HG02571 (cell line): ENCODE data around the gene TRAK1.

Experiments
- ATAC-seq: cut with Tn5 transposase; IDR thresholded peaks from one replicate; pipeline ENCODE4 v1.9.1; 2021; ENCODE audit warnings: mild to moderate bottlenecking, moderate library complexity; ENCODE audit not compliant: unreplicated experiment

TRAK1 gene

DNA sequence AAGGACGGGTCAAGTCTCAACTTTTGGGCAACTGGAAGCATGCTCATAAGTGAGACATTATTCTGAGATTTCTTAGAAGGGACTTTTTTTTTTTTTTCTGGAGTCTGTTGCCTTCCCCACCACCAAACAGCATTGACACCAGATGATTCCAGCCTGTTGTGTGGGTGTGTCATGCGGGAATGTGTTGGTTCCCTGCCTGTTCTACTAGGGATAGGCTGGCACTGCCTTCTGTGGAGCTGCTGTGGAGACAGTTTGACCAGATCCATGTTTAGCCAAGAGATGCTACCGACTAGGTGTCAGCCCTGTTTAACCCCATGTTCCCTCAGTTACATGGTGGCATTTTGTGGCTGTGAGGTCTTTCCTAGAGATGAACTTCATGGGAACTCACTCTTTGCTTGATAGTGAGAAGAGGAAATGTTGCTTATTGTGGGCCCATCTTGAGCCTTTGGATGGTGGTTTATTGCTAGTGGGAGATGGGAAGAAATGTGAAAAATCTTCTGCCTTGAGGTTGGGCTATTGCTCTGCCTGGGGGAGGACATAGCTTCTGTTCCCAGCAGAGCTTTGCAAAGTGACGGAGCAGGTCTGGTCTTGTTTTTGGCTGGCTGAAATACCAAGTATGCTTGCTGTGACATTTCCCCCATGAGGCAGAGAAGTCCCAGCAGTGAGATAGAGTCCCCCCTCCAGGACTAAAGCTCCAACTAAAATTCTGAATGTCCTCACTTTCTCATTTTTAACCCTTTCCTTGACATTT is 31.3 kb downstream of the TRAK1 start:
- no peak for ATAC-seq

DNA sequence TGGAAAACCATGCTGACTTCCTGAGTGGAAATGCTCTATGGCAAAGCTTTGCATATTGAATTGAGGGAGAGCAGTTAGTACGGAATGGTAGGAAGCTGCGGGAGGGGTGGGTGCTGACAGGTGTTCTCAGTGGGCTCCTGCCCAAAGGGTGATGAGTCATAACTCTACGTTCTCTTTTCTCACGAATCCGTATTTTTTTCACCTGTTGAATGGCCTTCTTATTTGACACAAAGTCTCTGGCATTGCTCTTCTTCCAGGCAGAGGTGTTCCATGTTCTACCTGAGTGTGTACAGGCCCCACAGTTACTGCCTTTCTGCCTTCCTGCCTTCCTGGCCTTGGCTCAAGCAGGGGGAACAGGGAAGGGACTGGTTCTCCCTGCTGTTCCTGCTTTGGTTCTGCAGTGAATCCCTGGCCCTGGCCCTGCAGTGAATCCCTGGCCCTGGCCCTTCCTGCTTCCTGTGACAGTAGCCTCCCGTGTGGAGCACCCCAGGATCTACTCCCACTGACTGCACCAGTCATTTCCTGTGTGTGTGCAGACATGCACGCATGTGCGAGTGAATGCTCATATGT is 31.9 kb downstream of the TRAK1 start:
- ATAC-seq, result no peak

DNA sequence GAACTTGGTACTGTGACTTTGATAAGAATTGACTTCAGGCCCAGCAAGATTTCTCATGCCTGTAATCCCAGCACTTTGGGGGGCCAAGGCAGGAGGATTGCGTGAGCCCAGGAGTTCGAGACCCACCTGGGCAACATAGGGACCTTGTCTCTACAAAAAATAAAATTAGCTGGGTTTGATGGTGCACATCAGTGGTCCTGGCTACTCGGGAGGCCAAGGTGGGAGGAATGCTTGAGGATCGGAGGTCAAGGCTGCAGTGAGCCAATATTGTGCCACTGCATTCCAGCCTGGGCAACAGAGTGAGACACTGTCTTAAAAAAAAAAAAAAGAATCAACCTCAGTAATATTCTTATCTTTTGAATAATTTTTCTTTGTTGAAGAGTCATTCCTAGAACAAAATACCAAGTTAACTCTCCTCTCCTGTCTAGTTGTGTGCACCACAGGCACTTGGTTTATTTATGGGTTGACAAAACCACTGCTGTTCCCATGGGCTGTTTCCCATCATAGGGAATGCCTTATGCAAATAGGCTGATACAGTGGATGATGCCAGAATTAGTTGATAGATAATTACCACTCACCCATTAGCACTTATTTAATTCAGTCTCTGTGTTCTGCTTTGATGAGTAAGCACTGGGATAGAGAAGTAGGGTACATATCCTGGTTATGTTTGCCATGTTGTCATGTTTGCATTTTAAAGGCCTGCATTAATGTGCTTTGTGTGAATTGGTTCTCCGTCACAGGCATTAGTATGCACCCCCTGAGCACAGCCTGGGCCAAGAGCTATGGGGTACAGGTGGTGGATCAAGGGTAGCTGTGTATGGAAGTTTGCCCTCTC is 32.9 kb downstream of the TRAK1 start:
- no peak for ATAC-seq

DNA sequence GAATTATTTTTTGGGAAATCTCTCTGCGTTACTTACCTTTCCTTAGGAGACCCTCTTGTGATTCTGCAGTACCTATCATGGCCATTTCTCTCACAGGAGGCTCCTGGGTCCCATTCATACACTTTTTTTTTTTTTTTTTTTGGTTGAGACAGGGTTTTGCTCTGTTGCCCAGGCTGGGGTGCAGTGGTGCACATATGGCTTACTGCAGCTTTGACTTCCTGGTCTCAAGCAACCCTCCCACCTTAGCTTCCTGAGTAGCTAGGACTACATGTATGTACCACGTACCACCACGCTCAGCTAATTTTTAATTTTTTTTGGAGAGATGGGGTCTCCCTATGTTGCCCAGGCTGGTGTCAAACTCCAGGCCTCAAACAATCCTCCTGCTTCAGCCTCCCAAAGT is 36.1 kb downstream of the TRAK1 start:
- ATAC-seq, result no peak

DNA sequence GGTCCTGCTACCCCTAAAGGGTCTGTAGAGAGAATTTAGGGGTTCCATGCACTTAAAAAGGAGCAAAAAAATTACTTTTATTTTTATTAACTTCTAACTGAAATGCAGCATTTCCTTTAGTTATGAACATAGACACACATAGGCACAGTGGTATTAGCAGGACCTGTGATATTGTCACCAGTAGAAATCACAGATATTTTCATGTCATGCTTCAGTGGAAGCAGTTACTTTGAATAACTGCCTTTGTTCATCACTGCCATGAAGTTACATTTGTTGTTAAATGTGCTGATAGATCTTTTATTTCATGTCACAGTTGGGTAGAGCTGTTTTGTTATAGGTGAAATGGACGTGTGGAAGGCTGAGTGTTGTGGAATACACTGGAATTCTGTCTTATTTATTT is 37.4 kb downstream of the TRAK1 start:
- ATAC-seq, result no peak

DNA sequence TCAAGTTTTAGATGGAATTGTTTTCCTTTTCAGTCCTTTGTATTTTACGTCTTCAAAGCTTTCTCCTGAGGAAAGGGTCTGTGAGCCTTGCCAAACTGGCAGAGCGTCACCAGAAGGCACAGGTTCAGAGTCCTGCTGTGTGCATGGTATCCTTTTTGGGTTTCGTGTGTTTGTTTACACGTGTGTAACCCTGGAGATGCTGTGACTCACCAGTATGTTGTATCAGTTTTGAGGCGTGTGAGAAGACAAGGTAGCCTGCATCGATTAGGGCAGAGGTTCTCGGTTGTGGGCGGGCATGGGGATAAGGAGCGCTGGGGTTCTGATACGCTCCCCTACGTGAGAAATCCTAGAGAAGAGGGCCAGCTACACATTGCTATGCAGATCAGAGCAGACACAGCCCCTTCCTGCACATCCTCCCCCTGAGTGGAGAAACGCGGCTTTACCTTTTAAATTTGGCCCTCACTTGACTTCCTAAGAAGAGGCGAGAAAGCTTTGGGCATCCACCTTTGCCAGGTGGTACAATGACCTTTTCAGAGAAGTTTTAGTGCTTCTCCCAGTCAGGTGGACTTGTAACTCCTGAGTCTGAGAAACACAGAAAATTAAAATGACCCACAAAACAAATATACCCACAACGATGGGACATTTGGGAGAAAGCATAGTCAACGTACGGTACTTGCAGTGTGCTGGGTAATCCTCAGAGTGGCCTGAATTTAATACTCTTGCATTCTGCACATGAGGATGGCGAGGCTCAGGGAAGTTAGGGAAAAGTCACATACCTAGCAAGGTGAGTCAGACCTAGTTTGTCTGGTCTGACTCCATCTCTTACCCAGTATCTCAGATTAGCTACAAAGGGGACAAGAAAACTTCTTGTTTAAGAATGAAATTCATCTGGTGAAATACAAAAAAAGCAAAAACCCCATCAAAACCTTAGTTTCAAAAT is 38.1 kb downstream of the TRAK1 start:
- ATAC-seq, result no peak

DNA sequence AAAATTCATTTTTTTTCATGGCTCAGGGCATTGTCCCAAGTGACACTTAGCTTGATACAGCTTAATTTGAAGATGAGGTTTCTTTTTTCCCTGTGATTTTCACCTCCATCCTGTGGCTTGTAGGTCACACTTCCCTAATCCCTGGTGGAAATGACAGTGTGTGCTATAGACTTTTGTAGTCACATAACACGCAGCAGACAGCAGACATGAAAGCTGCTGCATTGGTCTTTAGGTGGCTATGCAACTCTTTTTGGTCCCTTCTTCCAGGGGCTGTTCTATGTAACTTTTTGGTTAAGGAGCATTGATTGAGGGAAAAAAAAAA is 38.8 kb downstream of the TRAK1 start:
- no peak for ATAC-seq

DNA sequence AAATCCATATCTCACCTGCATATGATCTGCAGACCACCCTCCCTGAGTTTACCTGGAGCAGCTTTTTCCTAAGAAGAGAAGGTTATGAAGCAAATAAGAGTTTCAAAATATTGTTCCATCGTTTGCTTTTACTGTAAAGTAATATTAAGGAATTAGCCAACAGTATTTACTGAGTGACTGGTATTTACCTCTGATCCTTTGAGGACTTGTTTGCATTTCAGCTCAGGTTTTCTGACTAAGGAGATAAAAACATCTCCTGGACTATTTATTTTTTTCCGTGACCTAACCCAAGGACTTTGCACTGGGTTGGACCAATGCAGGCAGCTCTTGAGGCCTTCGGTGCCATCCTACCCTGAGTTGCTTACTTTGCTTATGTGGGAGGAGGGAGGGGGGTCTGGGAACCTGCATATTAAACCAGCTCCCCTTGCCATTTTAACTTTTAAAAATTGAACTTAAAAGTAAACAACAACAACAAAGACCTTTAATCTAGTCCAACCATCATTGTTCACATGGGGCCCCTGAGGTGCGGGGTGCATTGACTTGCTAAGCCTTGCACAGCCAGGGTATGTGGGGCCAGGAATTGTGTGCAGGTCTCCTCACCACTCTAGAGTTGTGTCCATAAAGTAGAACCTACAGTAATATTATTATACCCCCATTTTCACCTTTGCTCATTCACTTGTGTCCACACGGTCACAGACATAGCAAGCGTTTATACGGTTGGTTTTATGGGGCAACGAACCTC is 39.3 kb downstream of the TRAK1 start:
- ATAC-seq, result no peak

DNA sequence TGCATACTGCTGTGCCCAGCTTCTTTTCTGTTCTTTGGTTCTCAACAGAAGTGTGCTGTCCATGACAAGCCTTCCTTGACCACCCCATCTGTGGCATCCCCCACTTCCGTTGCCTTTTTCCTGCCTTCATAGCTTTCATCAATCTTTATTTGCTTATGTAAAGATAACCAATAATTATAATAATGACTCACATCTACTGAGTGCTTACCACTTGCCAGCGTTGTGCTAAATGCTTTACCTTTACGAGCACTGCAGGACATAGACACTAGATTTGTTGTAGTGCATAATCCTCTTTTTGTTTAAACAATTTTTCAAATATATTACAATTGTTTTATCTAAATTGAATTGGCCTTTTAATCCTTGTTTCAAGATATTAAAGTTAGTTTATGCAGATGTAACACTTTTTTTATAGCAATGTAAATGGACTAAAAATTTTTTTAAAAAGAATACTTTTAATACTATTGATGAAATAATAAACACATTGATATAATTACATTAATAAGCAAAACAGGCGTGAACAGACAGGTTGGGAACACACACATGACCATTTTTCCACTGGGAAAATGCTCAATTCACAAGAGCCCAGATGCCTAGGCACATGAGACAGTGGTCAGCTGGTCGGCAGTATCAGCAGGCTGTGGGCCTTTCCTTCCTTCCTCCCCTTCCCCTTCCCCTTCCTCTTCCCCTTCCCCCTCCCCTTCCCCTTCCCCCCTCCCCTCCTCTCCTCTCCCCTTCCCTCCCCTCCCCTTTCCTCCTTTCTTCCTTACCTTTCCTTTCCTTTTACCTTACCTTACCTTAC is 42.5 kb downstream of the TRAK1 start:
- no peak for ATAC-seq

DNA sequence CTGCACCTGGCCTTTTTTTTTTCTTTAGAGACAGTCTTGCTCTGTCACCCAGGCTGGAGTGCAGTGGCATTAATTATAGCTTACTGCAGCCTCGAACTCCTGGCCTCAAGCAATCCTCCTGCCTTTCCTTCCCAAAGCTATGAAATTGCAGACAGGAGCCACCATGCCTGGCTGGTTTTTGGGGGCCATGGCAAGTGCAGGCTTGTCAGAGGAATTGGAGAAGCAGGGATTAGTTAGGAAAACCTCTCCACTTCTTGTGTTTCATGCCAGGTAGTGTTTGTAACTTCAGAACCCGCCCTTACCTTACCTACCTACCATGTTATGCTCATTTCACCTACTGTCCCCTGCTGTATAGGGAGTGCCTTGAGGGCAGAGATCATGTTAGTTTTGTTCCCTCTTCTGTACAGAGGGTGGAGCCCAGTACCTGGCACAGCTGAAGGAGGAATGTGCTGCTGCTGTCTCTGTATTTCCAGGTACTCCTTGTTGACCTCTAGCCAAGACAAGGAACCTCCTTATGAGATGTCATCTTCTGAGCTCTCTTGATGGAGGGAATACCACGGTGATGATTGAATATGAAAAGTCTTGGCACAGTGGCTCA is 43.8 kb downstream of the TRAK1 start:
- no peak for ATAC-seq

DNA sequence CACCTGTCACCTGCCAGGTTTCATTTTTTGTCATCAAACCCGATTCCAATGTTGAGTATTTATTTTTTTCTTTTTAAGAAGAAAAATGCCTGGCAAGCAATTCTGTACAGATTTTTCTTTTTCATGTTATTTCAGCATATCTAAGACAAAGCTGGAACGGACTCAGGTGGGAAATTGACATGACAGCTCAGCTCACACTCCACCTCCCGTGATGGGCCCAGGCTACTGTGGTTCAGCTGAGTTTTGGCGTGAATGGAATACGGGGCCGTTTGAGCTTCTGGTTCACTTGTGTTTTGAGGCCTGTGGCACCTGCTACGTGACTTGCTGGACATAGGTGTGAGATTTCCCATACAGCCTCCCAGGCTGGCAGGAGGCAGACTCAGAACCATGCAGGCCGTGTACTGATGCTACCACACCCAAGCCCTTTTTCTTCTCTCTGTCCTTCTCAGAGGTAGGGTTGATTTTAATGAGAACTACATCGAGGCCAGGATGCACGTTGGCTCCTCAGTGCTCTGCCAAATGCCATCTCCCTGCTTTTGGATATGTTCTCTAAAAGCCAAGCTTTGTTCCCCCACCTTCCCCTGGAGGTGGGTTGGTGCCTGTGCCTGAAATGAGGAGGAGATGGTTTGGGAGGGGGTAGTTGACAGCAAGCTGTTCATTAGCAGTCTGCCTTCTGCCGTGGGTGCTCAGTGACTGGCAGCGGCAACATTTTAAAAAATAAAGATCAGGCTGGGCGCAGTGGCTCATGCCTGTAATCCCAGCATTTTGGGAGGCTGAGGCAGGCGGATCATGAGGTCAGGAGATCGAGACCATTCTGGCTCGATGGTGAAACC is 48.7 kb downstream of the TRAK1 start:
- ATAC-seq, result no peak

DNA sequence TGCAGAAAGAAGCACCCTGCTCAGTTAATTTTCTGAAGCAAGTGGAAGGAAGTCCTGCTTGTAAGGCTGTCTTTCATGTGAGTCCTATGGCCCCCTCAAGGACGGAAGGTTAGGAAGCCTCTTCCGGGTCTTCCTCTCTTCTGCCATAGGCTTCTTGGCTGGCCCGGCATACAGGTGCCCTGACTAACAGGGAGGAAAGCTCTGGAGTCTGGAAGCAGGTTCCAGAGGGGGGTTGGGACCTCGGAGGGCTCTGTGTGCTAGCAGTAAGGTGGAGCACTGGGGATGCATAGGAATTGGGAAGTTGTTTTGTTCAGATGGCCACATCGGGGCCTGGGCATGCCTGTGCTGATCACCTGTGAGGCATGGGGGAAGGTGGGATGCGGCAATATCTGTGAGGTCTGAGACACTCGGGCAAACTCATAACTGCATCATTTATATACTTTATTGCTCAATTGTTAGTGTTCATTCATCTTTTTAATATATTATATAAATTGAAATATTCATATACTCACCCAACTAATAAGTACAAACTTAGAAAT is 49.6 kb downstream of the TRAK1 start:
- ATAC-seq, result no peak

DNA sequence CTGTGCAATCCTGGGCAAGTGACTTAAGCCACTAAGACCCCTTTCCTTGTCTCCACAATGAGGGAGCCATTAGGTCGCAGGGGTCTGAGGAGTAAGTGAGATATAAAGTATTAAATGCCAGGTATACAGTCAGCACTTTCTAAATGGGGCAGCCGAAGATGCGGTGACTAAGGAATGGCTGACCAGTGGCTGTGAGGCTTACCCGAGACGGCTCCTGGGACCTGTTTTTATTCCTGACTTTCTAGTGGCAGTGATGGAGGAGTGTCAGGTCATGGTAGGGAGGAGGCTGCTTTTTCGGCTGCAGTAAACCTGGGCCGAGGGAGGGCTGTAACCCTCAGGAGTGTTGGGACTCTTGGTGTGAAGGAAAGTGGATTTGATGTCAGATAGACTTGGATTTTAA is 52.3 kb downstream of the TRAK1 start:
- no peak for ATAC-seq

DNA sequence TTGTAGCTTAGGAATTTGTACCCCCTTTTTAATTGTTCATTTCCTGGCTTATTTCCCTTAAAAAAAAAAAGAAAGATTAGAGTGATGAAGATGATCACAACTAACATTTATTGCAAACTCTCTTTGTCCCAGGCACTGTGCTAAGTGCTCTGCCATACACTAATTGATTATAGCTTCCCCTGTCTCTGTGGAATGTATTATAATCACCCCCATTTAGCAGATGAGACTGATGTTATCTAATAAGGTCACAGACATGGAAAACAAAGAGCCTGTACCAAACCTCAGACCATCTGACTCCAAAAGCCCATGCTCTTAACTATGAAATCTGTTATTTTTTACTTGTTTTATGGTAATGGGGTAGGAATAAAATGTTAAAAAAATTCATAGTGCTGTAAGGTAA is 53.1 kb downstream of the TRAK1 start:
- ATAC-seq, result no peak

DNA sequence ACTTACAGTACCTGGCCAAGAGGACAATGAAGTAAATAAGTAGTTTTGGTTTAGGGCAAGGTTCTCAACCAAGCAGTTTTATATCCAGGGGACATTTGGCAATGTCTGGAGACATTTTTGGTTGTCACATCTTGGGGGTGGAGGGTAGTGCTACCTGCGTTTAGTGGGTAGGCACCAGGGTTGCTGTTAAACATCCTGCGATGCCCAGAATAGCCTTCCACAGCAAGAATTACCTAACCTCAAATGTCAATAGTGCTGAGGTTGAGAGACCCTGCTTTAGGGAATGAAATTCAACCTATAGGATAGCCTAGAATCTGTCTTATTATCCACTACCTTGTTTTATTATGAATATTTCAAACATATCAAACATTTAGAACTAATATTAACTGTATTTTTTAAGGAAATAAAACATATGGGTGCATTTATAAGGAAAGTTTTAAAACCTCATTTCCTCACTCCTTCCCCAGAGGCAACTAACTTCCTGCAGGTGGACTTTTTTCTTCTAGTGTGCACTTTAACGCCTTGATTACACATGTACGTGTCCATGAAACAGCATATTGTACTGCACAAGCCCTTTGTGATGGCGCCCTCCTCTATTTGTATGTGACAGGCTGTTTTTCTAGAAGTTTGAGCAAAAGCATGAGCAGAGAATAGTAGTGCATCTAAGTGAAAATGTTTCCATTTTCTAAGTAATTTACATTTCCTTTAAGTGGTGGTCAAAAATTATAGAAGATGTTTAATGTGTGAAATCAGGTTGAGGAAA is 57.1 kb downstream of the TRAK1 start:
- no peak for ATAC-seq

DNA sequence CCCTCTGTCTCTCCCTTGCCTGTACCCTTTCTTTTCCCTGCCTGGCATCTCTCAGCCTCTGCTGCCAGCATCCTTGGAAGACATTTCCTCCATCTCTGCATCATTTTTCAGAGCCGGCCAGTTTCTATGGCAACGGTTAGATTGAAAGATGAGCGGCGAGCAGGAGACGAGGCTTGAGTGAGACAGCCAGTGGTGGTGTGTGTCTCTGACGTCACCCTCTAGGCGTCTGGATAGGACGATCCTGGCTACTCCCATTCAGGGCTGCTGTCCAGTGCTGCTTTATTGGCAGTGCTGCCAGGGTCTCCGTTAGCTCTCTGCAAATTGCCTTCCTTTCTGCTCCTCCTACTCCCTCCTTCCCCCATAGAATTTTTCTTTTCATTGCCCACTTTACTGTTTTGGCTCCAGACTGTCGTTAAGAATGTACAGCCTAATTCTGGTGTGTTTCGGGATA is 57.9 kb downstream of the TRAK1 start:
- no peak for ATAC-seq

DNA sequence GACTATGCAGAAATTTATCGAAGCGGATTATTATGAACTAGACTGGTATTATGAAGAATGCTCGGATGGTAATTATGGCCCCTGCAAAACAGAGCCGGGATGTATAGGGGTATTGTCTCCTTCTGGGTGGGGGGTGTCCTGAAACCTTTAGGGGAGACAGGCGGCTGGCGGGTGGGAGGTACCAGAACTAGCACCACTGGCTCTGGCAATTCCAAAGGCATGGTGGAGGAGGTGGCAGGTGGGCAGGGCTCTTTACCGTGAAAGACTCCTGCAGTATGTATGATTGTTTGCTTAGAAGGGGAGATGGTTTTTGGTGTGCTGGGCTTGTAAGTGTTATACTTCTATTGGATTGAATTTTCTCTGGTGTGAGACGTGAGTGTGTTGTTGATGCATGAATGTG is 58.4 kb downstream of the TRAK1 start:
- ATAC-seq, result no peak
